ENCODE results near the gene CD3D. TPM values are rescaled to one million over a fixed set of nuclear protein-coding genes. Genes with fewer than 3 reads are reported as not detected.

The CD3D gene
- 0.64 TPM in 1 of 5 replicates, not detected in the others for total RNA-seq (2022; extraction: Qiagen RNA extraction; ENCODE audit: low read depth)

GRCh38 chr11:118342503-118343161 is at the start of gene CD3D:
Gene CD3D, minus strand, starts transcription at chr11:118342705. Its CDS starts 98 bp downstream, at chr11:118342607.

GRCh38 chr11:118359295-118359958 is 16.9 kb upstream of the CD3D start, which contains the start of gene UBE4A:
Gene UBE4A, plus strand, starts transcription at chr11:118359600. Its CDS starts 5,481 bp downstream, at chr11:118365081.

GRCh38 chr11:118343981-118344515 is 1.5 kb upstream of the CD3D start, which contains the start of gene CD3G:
Gene CD3G, plus strand, starts transcription at chr11:118344344. Its CDS starts 80 bp downstream, at chr11:118344424.

GRCh38 chr11:118304568-118305248 is 37.8 kb downstream of the CD3D start, which contains the start of gene CD3E:
Gene CD3E, plus strand, starts transcription at chr11:118304730. Its CDS starts 223 bp downstream, at chr11:118304953.

Other genes with a start within 250 kb of the CD3D start
- gene SCN4B, start 189.9 kb downstream of the CD3D start, total RNA-seq (2022; extraction: Qiagen RNA extraction; ENCODE audit: low read depth): 0.07 to 0.16 TPM (median 0.07 TPM) in 3 of 5 replicates, not detected in the others
- gene SCN2B, start 166.1 kb downstream of the CD3D start, total RNA-seq (2022; extraction: Qiagen RNA extraction; ENCODE audit: low read depth): not detected in 5 replicates
- not detected in 5 replicates for gene JAML, start 117.7 kb downstream of the CD3D start, total RNA-seq (2022; extraction: Qiagen RNA extraction; ENCODE audit: low read depth)
- 0.22 to 0.38 TPM (median 0.33 TPM) in 5 replicates for gene MPZL3, start 90.3 kb downstream of the CD3D start, total RNA-seq (2022; extraction: Qiagen RNA extraction; ENCODE audit: low read depth)
- 0.06 to 0.19 TPM in 2 of 5 replicates, not detected in the others for gene MPZL2, start 78.4 kb downstream of the CD3D start, total RNA-seq (2022; extraction: Qiagen RNA extraction; ENCODE audit: low read depth)
- gene CD3E, start 38.0 kb downstream of the CD3D start, total RNA-seq (2022; extraction: Qiagen RNA extraction; ENCODE audit: low read depth): not detected in 5 replicates
- not detected in 5 replicates for gene CD3G, start 1.6 kb upstream of the CD3D start, total RNA-seq (2022; extraction: Qiagen RNA extraction; ENCODE audit: low read depth)
- 6.8 to 10.9 TPM (median 10.4 TPM) in 5 replicates for gene UBE4A, start 16.9 kb upstream of the CD3D start, total RNA-seq (2022; extraction: Qiagen RNA extraction; ENCODE audit: low read depth)
- gene ATP5MG, start 58.9 kb upstream of the CD3D start, total RNA-seq (2022; extraction: Qiagen RNA extraction; ENCODE audit: low read depth): 164 to 227 TPM (median 194 TPM) in 5 replicates
- 10.9 to 13.7 TPM (median 13.0 TPM) in 5 replicates for gene KMT2A, start 93.8 kb upstream of the CD3D start, total RNA-seq (2022; extraction: Qiagen RNA extraction; ENCODE audit: low read depth)
- gene TTC36, start 184.8 kb upstream of the CD3D start, total RNA-seq (2022; extraction: Qiagen RNA extraction; ENCODE audit: low read depth): not detected in 5 replicates
- 0.31 to 0.83 TPM (median 0.67 TPM) in 5 replicates for gene TMEM25, start 188.5 kb upstream of the CD3D start, total RNA-seq (2022; extraction: Qiagen RNA extraction; ENCODE audit: low read depth)
- gene IFT46, start 223.2 kb upstream of the CD3D start, total RNA-seq (2022; extraction: Qiagen RNA extraction; ENCODE audit: low read depth): 15.5 to 17.8 TPM (median 16.4 TPM) in 5 replicates
- 82.9 to 104 TPM (median 90.8 TPM) in 5 replicates for gene ARCN1, start 229.7 kb upstream of the CD3D start, total RNA-seq (2022; extraction: Qiagen RNA extraction; ENCODE audit: low read depth)